ENCODE data around the gene ZIC4. TPM values are rescaled to one million over a fixed set of nuclear protein-coding genes. Genes with fewer than 3 reads are reported as not detected.

Gene ZIC4
- polyA plus RNA-seq, 1 donor: 3.8 TPM

DNA sequence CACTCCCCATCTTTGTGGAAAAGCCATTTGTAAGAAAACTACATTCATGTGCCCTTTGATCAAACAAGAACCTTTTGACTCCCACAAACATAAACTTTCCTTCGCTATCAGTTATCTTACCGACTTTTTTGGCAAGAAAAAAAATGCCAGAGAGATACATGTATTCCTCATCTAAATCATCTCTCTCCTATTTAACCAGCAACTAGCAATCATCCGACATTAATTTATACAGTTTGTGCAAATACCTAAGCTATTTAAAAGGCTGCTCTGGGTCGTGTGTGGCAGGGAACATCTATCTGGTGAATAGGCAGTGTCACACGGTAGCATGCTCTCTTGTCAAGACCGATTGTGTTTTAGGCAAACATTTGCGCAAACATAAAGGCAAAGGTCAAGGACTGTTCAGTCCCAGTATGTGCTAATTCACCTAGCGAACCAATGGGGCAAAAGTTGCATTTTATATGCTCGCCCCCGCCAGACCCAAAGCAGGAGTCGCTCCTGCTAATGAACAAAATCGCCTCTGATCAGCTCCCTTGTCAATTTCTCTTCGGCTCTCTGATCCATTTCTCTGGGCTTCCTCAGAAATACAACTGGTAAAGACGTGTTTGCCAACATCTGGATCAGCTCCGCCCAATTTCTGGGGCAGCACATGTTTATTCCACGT is 37.7 kb downstream of the ZIC4 start:
- no peak for DNase-seq

DNA sequence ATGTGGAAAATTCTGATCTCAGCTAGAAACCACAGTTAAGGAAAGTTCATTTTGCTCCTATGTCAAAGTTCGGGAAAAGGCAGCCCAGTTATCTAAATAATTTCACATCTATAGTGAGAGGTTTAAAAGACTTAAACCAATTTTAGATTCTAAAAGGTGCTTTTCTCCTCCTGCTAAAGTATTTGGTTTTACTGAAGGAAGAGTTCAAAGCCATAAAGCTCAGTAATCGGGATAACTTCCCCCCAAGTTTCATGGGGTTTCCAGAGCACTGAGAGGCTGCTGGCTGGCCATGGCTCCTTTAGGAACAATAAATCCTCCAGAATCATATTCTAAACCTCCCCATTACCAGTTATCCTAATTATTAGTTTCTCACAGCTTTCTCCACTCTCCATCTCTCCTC is 38.2 kb downstream of the ZIC4 start:
- no peak for DNase-seq

DNA sequence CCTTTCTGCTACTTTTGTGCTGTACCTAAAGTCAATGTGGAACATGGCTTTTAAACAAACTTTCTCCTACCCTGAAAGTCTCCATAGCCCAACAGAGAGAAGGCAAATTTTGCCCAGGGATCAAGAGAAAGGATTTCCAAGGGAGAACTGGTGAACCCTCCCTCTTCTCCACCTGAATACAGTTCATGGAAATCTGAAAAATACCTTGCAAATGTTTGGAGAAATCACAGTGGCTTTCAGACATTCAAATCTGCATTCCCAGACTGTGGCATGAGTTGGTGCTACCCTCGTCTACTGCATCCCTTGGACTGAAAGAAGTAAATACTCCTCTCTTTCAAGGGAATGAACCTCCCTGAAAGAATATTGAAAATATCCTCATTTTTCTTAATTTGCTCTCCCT is 38.7 kb downstream of the ZIC4 start:
- no peak for DNase-seq

DNA sequence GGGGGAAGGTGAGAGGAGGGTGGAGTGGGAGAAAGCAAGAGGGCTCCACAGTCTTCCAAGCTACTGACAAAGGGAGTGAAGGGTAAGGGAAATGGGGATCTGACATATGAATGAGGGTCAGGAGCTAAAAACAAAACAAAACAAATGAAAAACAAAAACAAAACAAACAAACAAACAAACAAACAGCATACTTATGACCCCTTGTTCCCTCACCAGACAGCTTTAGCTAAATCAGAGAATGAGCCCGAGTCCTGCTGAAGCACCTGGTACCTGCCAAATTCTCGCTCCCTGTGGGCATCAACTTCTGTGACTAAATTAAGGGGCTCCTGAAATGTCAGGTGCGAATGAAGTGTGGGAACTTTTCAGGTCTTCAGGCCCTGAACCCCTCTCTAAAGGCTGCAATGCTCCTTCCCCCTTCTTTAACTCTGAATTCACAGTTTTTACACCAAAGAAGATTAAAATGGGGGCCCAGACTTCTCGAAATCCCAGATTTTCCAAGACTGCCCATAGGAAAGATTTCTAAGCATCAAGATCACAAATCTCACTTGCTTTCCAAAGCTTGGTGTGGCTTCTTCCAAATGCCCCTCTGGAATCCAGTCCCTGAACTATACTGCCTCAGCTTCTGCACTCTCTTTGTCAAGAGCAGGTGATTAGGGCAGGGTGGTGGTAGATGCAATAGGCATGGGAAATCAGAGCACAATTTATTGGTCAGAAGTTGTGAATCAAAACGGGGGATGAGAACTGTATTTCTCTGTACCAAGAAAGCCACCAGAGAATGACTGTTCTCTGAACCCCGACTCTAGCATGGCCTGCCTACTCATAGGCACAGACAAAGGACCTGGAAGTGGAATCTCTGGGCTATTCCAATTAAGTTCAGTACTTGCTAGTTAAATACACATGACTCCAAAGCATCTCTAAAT is 40.9 kb downstream of the ZIC4 start:
- no peak for DNase-seq

DNA sequence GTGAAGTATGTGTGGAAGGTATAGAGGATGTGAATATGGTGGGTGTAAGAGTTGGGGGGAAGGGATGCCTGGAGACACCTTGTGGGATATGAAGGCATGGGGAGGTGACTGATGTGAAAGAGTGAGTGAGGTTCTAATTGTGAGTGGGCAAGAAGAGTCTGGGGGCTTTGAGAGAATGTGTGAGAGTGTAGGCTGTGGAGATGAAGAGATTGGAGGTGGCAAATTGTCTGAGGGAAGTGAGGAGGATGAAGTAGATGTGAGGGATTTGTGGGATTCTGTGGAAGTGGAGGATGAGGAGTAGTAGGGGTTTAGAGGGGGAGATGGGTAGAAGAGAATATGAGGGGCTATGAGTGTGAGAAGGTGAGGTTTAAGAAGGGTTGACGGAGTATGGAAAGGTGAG is 41.6 kb downstream of the ZIC4 start:
- DNase-seq: no peak

DNA sequence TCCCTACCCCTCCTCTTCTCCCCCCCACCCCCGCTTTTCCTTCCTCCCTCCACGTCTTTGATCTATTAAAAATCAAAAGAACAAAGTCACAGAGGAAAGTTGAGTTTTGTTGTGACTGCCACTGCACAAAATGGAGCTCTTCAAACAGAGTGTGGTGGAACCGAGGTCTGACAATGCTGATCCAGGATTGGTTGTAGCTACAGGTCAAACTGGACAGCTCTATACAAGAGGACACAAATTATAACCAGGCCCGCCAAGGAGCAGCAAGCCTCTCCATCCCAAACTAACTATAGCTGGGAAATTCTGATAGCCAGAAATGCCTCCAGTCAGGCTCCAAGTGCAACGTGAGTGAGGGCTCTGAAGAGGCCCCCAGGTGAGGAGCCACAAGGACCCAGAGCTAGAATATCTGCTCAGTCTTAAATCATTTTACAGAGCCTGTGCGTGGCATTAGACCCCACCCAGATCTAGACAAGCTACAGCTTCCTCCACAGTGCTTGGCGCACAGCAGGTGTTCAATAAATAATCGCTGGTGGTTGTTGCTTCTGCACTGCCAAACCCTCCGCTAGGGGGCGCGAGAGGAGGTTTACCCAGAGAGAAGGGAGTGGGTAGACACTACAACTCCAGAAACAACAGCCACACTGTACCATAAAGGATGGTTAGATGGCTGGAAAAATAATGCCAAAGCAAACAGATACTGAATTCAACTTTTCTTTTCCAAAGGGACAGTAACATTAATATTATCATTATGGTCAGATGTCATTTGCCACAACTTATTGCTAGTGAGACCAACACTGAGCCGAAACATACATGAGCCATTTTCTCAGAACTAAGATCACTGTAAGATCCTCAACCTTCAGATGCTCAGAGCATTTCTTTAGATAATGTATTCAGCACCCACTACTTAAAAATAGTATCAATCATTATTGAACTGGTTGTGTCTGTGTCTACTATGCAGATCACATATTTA is 44.6 kb downstream of the ZIC4 start:
- no peak for DNase-seq

DNA sequence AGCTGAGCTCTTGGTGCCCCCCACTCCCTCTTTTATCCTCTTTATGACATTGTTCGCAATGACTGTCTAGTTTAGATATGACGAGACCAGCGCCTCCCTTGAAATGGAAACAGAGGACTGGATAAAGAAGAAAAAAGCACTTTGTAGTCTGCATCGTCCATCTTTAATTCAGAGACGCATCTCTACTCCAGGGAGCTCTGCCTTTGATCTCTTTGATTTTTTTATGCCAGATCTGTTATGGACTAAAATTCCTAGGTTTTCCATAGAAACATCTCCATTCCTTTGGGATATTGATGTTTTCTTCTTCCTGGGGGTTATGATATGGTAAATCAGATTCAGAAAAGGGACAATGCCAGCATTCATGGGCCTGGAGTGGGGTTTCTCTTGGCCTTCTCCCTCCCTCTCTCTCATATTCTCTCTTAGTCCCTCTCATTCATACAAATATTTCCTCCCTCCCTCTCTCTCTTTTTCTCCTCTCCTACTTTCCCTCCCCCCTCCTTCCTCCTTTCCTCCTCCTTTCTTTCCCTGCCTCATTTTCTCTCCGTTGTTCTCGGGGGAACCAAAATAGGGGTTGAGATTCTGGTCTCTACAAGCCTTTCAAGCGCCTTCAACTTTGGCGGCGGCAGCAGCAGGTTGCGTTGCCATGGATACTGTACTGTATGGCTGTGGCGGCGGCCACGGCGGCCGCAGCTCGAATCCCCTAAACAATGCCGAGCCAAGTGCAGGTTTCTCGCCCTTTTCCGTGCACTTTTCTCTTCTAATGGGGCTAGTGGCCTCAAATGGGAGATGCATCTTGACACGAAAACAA is 45.5 kb downstream of the ZIC4 start:
- no peak for DNase-seq

DNA sequence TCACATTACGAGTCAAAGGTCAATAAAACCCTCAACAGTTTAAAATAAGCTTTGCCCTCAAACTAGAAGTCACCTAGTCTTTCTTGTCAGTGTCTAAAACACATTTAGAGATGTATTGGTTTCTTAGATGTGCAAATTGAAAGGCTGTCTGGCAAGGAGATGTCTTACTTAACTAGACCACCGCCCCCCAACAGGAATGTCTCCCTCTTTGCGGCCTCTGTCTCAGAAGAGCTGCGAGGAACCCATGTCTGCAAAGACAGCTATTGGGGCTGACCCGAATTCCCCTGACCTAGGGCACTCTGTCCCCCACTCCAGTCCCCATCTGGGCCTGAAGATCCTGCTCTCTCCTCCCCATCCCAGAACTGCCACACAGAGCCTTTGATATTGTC is 46.3 kb downstream of the ZIC4 start:
- DNase-seq: no peak

DNA sequence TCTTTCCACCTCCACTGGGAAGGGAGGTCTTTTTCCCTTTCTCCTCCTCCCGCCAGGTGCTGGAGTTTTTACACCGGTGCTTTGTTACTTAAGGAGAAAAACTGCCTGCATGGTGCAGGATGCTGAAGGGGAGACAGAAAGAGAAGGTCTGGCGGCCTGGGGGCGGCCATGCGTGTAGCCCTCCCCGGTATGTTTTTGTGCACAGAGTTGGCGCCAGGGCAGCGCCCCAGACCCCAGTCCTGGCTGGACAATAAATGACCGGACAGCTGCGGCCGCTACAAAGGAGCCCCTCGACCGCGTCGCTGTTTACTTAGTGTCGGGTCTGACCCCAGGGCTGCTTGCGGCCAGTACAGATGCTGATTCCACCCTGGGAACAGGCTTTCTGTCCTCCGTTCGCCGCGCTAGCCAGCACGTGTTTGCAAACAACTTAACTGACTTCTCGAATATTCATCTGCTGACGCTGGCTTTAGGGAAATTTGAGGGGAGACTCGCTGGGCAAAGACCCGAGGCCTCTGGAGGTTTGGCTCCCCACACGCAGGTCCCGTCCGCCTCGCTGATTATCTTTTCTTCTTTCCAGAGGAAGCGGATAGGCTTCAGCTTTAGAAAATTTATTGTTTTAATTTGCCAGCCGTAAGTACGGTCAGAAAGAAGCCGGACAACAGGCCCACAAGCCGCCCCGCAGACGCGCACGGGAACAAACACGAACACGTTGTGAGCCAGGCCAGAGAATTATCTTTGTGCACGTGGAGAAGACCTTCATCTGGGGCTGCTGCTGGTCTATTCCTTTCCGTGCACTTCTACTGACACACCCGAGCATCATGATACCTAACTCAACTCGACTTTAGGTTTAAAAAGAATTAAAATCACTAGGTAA is 46.9 kb downstream of the ZIC4 start:
- DNase-seq: no peak

DNA sequence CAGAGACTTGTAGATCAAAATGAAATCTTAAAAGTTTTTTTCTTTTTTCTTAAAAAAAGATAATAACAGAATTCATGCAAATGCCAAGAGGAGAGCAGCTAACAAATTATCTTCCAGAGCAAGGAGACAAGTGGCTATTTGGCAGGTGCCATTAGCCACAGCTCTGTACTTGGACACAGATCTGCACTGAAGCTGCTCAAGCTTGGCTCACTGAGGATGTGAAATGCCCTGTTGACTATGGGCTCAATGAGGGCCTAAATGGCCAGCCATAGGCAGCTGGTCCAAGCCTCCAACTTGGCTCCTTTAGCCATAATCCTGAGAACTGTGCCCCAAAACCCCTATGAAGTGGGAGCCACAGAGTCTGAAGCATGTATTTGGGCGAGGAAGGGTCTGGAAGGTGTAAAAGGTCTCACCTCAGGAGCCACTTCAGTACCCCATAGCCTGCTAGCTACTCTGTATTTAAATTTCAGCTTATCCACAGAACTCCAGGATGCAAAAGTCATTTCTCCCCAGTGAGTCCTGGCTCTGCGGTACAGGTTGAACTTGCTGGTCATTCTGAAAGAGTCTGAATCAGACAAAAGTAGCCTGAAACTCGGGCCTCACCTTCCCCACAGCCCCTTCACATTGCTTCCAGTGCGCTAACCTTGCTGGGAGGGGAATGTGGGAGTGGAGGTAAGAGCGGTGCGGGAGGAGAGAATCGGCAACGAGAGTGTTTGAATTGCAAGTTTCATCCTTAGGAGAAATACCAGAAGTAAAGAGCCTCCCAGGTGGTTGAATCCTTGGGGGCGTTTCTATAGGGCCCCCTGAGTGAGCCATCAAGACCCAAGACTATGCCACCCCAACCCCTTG is 48.0 kb downstream of the ZIC4 start:
- DNase-seq: no peak

DNA sequence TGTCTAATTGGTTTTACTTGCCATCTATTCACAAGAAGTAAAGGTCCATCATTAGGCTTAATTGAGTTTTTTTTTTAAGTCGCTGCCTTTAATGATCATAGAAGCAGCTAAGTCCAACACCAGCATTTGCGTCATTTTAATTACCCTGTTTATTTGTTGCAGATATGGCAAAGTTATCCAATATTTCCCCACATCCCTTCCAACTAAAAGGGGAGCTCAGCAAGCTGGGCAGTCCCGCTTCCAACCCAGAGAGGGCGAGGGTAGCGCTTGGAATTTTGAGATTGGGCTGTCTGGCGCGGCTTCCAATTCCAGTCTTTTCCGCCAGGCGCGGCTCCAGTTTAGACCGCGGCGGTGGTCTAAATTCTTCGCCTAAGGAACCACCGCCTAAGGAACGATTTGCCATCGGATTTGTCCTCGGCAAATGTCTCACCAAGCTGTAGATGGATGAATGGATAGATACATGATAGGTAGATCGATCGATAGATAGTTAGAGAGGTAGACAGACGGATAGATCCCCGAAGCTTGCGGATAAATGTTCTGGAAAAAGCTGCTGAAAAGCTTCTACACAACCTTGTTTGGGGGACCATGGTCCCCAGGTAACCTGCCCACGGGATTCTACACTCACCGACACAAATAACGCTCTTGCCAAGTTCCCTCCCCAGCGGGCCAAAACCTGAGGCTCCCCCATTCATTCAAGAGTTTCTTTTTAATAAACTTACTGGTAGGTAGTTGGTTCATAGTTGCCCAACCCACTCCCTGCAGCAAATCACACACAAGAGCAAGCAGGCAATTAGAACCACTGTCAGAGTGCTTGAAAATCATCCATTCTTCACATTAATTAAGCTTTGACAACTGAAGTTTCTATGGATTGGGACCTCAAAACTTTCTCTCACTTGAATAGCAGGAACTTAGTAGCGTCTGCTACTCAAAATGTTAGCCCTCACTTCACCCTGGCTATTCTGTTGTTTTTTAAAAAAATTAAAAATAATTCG is 49.1 kb downstream of the ZIC4 start:
- no peak for DNase-seq

DNA sequence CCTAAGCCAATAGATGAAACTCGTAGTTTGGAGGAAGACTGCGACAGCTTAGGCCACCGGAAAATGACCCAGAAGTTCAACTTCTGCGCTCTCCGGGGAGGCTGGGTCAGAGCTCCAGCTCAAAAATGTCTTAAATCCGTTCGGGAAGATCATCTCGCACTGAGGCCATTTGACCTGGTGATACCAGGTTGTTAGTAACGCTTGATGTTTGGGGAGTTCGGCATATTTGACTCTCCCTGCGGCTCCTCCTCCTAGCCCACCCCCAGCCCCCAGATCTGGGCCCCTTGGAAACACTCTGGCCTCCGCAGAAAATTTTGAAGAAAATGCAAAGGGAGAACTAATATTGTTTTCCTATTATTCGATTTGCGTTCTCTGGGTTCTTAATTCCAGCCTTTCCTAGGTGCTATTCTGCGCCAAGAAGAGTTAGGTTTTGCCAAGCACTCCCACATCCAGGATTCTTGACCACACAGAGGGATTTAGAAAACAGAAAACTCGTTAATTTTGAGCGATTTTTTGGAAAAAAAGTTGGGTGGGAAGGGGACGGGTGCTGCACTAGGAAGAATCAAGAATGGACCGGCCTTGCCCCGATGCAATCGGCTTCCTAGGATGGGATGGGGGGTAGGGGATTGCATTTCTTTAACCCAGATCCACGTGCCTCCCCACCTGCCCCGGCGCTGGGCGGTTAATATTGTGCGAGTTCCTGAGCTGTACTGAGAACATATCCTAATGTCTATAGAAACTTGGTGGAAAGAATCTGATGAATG is 50.0 kb downstream of the ZIC4 start:
- DNase-seq: no peak

DNA sequence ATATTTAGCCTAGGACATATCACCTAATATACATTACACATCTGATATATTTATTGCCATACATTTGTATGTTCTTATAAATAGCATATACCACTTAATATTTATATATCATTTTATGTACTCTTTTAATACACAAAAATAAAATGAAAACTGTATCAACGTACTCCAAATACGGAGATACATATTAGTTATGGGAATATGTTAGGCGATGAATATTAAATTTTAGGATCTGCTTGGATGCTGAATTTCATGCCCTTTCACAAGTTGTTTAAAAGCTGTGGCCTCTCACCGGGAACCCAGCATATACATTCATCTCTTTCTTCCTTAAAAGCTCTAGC is 50.6 kb downstream of the ZIC4 start:
- DNase-seq: no peak

DNA sequence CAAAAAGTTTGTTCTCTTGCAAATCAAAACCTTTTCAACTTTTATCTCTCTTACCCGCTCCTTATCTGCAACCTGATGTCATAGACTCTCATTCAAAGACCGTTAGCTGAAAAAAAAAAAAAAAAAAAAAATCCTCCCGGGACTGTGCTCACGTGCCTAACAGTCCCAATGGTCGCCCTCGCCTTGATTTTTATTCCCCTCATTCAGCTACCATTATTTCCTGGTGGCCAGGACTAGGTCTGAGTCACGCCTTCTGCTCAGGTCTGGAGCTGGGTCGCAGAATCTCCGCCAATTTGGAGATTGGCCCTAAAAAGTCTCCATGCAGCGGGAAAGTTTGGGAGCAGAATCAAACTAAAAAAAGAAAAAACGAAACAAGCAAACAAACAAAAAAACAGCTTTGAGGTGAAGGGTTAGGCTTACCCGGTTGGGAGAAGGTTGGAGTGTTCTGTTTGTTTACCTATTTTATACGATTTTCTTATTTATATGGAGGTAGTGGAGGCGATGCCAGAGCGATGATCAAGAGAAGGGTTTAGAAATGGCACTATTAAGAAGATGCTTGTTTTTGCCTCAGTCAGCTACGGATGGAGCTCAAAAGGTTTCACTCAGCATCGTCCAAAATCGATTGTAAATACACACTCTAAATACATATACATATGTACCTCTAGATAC is 51.1 kb downstream of the ZIC4 start:
- no peak for DNase-seq

DNA sequence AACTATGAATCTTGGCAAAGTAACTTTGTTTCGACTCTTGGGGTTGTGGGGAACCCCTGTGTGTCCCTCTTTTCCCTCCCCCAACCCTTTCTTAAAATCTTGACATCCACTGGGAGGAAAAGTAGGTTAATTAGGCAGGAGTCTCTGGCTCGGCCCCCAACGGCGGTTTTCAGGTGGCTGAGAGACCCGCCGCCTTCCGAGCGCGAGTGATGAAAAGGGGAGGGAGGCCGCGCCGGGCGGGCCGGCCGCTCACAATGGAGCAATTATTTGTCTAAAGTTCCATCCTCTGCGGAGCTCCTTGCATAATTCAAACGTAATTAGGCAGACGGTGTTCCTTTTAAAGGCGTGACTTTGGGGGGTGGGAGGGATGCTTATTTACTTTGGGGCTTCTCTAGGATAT is 51.7 kb downstream of the ZIC4 start:
- no peak for DNase-seq

DNA sequence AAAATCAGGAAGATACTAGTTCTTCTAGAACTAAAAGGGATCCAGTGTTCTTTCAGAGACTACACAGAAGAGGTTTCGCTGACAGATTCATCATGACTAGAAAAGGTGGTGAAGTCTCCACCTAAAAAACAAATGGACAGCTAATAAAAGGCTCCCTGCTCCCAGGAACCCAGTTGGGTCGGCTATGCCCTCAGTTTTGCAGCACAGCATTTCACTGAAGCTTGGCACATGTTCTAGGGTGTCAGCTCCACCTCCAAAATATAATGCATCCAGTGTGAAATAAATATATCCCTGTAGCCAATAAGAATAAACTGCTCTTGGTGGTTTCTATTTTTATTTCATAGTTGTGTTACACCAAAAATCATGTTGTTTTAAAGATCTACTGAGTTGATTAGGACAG is 55.0 kb downstream of the ZIC4 start:
- DNase-seq: no peak

DNA sequence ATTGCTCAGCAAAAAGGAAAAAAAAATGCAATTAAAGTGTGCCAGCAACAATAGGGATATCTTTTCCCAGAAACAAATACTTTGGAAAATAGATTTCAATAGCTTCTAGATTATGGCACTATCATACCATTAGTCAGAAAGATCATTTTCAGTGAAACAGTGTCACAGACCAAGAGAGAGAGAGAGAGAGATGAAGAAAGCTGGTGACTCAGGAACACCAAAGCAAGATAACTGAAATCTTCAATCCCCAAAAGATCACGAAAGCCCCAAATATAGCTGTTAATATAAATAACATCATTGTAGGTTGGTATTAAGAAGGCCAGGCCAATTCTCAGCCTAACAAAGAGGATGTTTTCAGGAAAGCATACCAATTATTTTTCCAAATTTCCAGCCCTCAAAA is 57.4 kb downstream of the ZIC4 start:
- DNase-seq: no peak

DNA sequence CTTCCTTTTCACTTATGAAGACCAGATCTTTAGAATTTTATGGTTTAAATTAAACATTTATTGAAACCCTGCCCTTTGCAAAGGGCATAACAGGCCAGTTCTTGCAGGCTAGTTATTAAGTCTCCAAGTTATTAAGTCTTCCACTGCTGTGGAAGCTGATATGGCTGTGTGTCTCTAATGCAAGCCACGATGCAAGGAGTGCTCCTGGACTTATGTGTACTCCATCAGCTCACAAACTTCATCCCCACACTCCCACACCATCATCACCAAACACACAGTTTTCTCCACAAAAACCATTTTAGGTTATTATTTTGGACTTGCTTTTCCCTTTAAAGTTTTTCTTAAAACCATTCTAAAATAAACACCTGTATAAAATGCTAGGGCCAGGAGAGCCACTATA is 62.4 kb downstream of the ZIC4 start:
- DNase-seq: no peak

Data from hindlimb muscle (tissue), 1 donor.